Stimulated activated CD4-positive, alpha-beta T cell treated with anti-CD3 and anti-CD28 coated beads, TNF-alpha, amount 100 ng/mL, for 24 hours (primary cell): ENCODE measurements around the gene COL23A1.
"Not testable (repeated sequence)": the region's sequence is repeated elsewhere in the genome, so short reads cannot be mapped to it uniquely, and the experiment has no call there.

ENCODE experiments used
- DNase-seq, 3 experiments: peaks; one replicate each; pipeline ENCODE4 v3.0.0-alpha.2; 2020; ENCODE audit warnings: low read depth in 3 of 3

COL23A1 gene

DNA sequence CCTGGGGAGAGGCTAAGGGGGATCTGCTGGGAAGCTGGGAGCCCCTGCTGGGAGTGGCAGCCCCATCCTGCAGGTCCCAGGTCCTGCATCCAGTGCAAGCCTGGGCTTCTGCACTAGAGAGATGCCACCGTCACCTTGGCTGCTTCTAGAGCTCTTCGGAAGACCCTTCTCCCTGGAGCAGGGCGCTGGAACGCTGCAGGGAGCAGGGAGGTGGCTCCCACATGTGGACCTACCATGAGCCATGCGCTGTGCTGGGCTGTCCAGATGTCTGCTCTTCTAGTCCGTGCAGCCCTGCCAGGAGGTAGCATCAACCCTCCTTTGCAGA lies 266.7 kb downstream of the COL23A1 start:
- DNase-seq = no peak

- DNase-seq = no peak
These were observed 267.3 kb downstream of the COL23A1 start for GRCh38 chr5:178322736-178323540.

DNA sequence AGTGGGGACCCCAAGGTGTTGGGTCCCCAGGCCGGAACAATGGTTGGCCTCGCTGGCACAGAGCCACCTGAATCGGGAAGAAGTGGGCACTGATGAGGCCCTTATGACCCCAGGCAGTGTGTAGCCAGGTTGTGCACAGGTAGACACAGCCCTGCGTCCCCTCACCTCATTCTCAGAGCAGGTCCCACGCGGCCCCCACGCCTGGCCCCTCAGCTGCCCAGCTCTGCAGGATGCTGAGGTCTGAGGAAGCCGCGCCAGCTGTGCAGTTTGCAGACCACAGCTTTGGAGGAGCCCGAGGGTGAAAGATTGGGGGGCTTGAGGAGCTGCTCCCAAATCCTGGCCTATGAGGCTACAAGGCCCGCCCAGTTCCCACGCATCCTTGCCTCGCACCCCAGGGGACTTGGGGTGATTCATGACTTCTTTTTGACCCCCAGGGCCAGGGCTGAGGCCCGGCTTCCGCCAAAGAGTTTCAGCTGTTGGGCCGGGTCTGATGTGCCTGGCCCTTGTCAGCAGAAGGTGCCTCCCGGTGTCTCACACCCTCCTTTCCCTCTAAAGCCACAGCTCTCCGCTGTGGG lies 269.8 kb downstream of the COL23A1 start:
- DNase-seq = no peak

DNA sequence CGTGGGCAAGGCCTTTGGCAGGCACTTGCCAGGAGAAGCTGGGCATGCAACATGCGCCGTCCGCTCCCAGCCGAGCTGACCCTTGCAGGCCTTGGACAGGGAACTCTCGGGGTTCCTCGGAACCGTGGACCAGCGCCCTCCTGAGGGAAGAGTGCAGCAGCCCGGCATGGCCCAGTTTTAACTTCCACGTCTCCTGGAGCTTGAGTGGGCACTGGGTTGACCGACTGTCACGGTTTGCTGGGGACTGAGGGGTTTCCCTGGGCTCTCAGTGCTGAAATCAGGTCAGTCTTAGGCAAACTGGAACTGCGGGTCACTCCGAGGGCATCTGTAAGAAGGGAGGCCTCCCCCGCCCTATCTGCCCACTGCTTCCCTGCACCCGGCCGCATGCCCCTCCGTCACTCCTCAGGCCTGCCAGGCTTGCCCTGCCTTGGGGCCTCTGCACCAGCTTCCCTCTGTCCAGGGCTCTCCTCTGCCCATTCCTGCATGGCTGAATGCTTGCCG lies 270.6 kb downstream of the COL23A1 start:
- no peak for DNase-seq

DNA sequence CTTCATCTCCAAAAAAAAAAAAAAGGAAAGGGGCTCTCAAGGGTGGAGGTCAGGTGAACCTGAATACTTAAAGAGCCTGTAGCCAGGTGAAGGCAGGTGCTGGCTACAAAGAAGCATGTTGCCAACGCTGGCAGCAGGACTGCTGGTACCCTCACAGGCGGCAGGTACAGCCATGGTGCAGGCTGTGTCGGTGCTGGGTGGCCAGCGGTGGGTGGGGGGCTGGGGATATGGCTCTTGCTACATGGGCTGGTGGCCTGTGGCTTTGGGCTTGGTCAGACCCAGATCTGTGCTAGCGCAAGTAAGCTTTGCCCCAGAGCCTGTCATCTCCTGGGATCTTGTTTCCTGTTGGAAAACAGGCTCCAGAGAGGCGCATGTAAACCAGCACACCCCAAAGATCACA lies 271.3 kb downstream of the COL23A1 start:
- no peak for DNase-seq

GRCh38 chr5:178318382-178318781 lies 271.8 kb downstream of the COL23A1 start:
- no peak for DNase-seq

- not testable (repeated sequence) for DNase-seq
These were observed 272.5 kb downstream of the COL23A1 start for GRCh38 chr5:178317727-178318126.

DNA sequence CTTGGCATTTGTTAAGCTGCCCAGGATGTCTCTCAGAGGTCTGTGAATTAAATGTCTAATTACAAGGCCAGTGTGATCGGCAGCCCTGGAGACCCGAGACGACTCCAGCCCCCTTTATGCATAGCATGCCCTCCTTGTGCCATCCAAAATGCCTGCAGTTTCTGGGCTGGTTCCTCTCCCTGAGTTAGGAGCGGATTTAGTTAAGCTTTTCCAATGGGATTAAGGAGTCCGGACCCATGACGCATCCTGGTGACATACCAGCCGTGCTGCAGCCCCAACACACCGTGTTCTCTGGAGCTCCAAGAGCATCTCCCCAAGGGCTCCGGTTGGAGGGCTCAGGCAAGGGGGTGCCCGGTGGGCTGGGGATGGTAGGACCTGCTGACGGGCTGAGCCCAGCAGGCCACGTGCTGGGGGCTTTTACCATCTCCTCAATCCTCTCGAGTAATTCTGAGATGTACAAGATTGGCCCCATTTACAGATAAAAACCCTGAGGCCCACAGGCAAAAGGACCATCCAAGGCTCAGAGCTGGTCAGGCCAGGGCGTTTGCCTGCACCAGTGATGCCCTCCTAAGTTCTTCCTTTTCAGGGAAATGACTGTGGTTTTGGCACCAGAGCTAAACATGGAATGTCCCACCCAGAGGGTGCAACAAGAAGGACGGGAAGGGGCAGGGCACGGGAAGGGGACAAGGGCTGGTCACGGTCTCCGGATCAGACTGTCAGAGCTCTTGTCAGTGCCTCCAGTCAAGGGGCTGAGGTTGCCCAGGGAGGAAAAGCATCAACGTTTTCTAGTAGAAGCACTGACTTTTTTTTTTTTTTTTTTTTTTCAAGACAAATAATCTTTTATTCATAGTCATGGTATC lies 275.0 kb downstream of the COL23A1 start:
- no peak for DNase-seq

- DNase-seq = no peak
These were observed 276.0 kb downstream of the COL23A1 start for GRCh38 chr5:178314061-178314660.

GRCh38 chr5:178313316-178313715 lies 276.9 kb downstream of the COL23A1 start:
- DNase-seq = no peak

- no peak for DNase-seq
These were observed 277.3 kb downstream of the COL23A1 start for GRCh38 chr5:178312880-178313282.

GRCh38 chr5:178310130-178310865 lies 279.9 kb downstream of the COL23A1 start:
- DNase-seq = no peak

DNA sequence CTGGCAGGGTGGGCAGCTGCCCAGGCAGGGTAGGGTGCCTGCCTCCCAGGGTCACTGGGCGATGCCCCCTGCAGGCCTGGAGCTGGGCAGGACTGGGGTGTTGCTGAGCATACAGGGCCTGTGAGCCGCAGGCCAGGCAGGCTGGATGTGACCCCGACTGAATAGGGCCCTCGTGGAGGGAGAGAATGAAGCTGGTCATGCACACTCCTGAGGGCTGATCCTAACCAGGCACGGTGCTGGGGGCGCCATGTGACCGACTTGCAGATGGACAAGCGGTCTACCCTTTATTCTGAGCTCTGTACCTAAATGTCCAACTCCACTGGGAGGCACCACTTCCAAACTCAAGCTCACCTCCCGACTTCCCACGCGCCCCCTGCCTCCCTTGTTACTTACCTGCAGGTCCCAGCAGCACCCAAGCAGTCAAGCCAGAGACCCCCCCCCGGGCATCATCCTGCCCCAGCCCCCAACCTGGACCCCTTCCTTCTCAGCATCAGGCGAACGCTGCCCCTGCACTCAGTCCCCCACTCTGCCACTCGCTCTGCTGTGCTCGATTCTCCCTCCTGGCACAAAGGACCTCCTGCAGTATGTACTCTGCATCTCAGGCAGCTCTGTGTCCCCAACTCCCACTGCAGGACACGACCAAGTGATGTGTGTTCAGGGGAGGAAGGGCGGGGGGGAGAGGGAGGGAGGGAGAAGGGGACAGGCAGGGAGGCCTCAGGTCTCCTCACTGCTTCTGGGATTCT lies 280.8 kb downstream of the COL23A1 start:
- no peak for DNase-seq

DNA sequence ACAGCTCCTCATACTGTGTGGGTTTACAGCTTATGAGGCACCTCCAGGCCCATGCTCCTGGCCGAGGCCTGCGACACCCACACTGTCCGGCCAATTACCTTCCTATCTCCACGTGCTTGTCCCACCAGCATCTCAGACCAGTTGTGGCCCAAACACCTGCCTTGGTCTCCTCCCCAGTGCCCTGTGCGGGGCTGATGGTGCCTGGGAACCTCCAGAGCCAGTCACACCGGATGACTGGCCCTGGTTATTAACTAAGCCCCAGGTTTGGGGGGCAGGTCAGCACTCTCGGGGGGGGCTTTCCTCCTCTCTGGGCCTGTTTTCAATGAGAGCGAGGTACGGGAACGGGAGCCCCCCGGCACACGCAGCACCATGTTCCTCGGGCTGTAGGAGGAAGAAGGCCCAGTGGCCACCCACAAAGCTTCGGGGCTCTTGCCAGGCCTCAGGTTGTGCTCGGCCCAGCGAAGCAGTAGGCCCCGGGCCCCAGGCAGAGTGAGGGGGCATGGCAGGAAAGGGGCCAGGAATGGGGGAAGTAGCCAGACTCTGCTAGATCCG lies 281.6 kb downstream of the COL23A1 start:
- no peak for DNase-seq

GRCh38 chr5:178307267-178308045 lies 282.7 kb downstream of the COL23A1 start:
- no peak for DNase-seq

- no peak for DNase-seq
These were observed 283.6 kb downstream of the COL23A1 start for GRCh38 chr5:178306430-178307225.

GRCh38 chr5:178305801-178306200 lies 284.4 kb downstream of the COL23A1 start:
- no peak for DNase-seq

GRCh38 chr5:178304761-178305645 lies 285.2 kb downstream of the COL23A1 start:
- no peak for DNase-seq
